Lower leg skin (tissue), 4 donors: ENCODE data around the gene NAV3. TPM values are rescaled to one million over a fixed set of nuclear protein-coding genes. Genes with fewer than 3 reads are reported as not detected.

Source experiments
- DNase-seq, 2 donors: peaks; one replicate each; pipeline ENCODE4 v3.0.0-alpha.2; 2019; ENCODE audit warnings: low spot score in 2 of 2
- H3K4me3 ChIP-seq: fragments of 200-600 bp; sonication (generic); 2 replicates; pipeline ENCODE4 v1.5.1; 2017; ENCODE audit warnings: mild to moderate bottlenecking, low read depth; ENCODE audit not compliant: poor library complexity, severe bottlenecking
- CTCF ChIP-seq, 3 donors: fragments of 450-650 bp; IDR thresholded peaks; one replicate each; pipeline ENCODE4 v1.5.1; 2016; ENCODE audit warnings: antibody characterized with exemption in 3 of 3, mild to moderate bottlenecking in 3 of 3, moderate library complexity in 2 of 3
- POLR2A ChIP-seq, 2 donors: fragments of 450-650 bp; IDR thresholded peaks; one replicate each; pipeline ENCODE4 v1.6.1; 2016 to 2017; ENCODE audit warnings: antibody characterized with exemption in 2 of 2, mild to moderate bottlenecking in 1 of 2, moderate library complexity in 1 of 2
- WGBS, 2 donors: methylation state at CpG; one replicate each; pipeline ENCODE4 v1.1.5; 2018; 5-methylcytosine and 5-hydroxymethylcytosine counted together
- intact Hi-C: fragments of 100-400 bp; cut with DNase I; formaldehyde crosslinking; loops from one replicate; pipeline ENCODE4 v1.15.0; 2023; ENCODE audit warnings: low total_unique reads
- total RNA-seq, 4 donors: library from RNA; depleted of rRNA; stranded (reverse); fragments of >200 nt; gene quantifications; one replicate each; pipeline ENCODE4 v1.1.0, GENCODE V29; 2016

The NAV3 gene
- total RNA-seq, 4 donors from 2014 or later: 8.0 to 22.5 (median 12.7) TPM

- intact Hi-C loops: no loop called here
- WGBS, 2 donors: 78 to 83% methylated on average over 9 of the region's 9 CpGs
- TF ChIP-seq POLR2A (IDR thresholded peaks at IDR 0.05) (no peak), CTCF (IDR thresholded peaks at IDR 0.05) (no peak)
- no peak overlapping the region for H3K4me3 ChIP-seq
- no peak for DNase-seq
Observed at GRCh38 chr12:77833329-77833728, 2.6 kb downstream of the NAV3 start.

- H3K4me3 ChIP-seq: no peak overlapping the region
- TF ChIP-seq POLR2A (IDR thresholded peaks at IDR 0.05): no peak
- TF ChIP-seq CTCF (IDR thresholded peaks at IDR 0.05): no peak
- 72 to 86% methylated on average over 2 of the region's 2 CpGs for WGBS, 2 donors
- DNase-seq: no peak
- intact Hi-C loops: no loop called here
Observed at GRCh38 chr12:77834618-77835017, 3.9 kb downstream of the NAV3 start.

- H3K4me3 ChIP-seq: no peak overlapping the region
- DNase-seq: no peak
- no peak for TF ChIP-seq CTCF (IDR thresholded peaks at IDR 0.05)
- TF ChIP-seq POLR2A (IDR thresholded peaks at IDR 0.05): no peak
- intact Hi-C loops: no loop called here
Observed at GRCh38 chr12:77835969-77836368, 5.3 kb downstream of the NAV3 start.

- TF ChIP-seq CTCF (IDR thresholded peaks at IDR 0.05): no peak
- no peak for TF ChIP-seq POLR2A (IDR thresholded peaks at IDR 0.05)
- WGBS, 2 donors: 37 to 41% methylated on average over 3 of the region's 3 CpGs
- intact Hi-C loops: no loop called here
- H3K4me3 ChIP-seq: no peak overlapping the region
- no peak for DNase-seq
Observed at GRCh38 chr12:77837876-77838291, 7.2 kb downstream of the NAV3 start.

GRCh38 chr12:77841521-77841920 lies 10.8 kb downstream of the NAV3 start:
- TF ChIP-seq CTCF (IDR thresholded peaks at IDR 0.05): no peak
- TF ChIP-seq POLR2A (IDR thresholded peaks at IDR 0.05): no peak
- DNase-seq: no peak
- H3K4me3 ChIP-seq: no peak overlapping the region
- intact Hi-C loops: no loop called here

- no peak for TF ChIP-seq CTCF (IDR thresholded peaks at IDR 0.05)
- TF ChIP-seq POLR2A (IDR thresholded peaks at IDR 0.05): no peak
- intact Hi-C loops: no loop called here
- WGBS, 2 donors: 89 to 91% methylated on average over 5 of the region's 5 CpGs
- no peak overlapping the region for H3K4me3 ChIP-seq
- no peak for DNase-seq
Observed at GRCh38 chr12:77842430-77842829, 11.7 kb downstream of the NAV3 start.
